Neuronal stem cell (in vitro differentiated cells): ENCODE measurements around the gene VPS50.

Experiments
- DNase-seq: peaks from one replicate; pipeline ENCODE4 v3.0.0-alpha.2; 2013; ENCODE audit warnings: low spot score
- H2AFZ ChIP-seq: one replicate; pipeline ENCODE4 v1.6.1; 2013; ENCODE audit warnings: mild to moderate bottlenecking, low read length, inconsistent platforms
- H2AK5ac ChIP-seq: 2 replicates; pipeline ENCODE4 v1.6.1; 2013; ENCODE audit warnings: low read depth, mild to moderate bottlenecking, inconsistent platforms, low read length, moderate library complexity, mixed read lengths
- H2BK120ac ChIP-seq: 2 replicates; pipeline ENCODE4 v1.6.1; 2013; ENCODE audit warnings: low read depth, mild to moderate bottlenecking, inconsistent platforms, low read length, moderate library complexity, mixed read lengths
- H2BK12ac ChIP-seq: one replicate; pipeline ENCODE4 v1.6.1; 2013; ENCODE audit warnings: low read length, inconsistent platforms
- H2BK15ac ChIP-seq: 2 replicates; pipeline ENCODE4 v1.6.1; 2013; ENCODE audit warnings: mild to moderate bottlenecking, low read length, inconsistent platforms, mixed read lengths
- H2BK5ac ChIP-seq: one replicate; pipeline ENCODE4 v1.6.1; 2013; ENCODE audit warnings: inconsistent platforms, mild to moderate bottlenecking, low read length, moderate library complexity
- H3K14ac ChIP-seq: one replicate; pipeline ENCODE4 v1.6.1; 2013; ENCODE audit warnings: low read length, inconsistent platforms
- H3K18ac ChIP-seq: 2 replicates; pipeline ENCODE4 v1.6.1; 2013; ENCODE audit warnings: low read length, inconsistent platforms
- H3K23ac ChIP-seq: 2 replicates; pipeline ENCODE4 v1.6.1; 2013; ENCODE audit warnings: low read depth, mild to moderate bottlenecking, mixed read lengths, low read length, inconsistent platforms; ENCODE audit not compliant: poor library complexity
- H3K27ac ChIP-seq: replicated peaks from 3 replicates; pipeline ENCODE4 v1.5.1; 2013; ENCODE audit warnings: low read length, inconsistent platforms
- H3K27me3 ChIP-seq, 3 experiments: 2 replicates each; pipeline ENCODE4 v1.6.1; 2013; ENCODE audit warnings: low read length in 3 of 3, mild to moderate bottlenecking in 2 of 3, inconsistent platforms in 1 of 3, low read depth in 1 of 3, mixed read lengths in 1 of 3, moderate library complexity in 1 of 3; ENCODE audit not compliant: control insufficient read depth in 3 of 3, insufficient read depth in 3 of 3
- H3K36me3 ChIP-seq, 2 donors: replicated peaks in 1 of 2; 2 replicates each; pipeline ENCODE4 v1.6.1; 2013; ENCODE audit warnings: low read length in 2 of 2; ENCODE audit not compliant: control insufficient read depth in 2 of 2, insufficient read depth in 2 of 2
- H3K4ac ChIP-seq: 2 replicates; pipeline ENCODE4 v1.6.1; 2013; ENCODE audit warnings: inconsistent platforms, mild to moderate bottlenecking, low read length, moderate library complexity
- H3K4me1 ChIP-seq, 2 donors: 1 replicate in 1 of 2; 2 replicates in 1 of 2; pipeline ENCODE4 v1.6.1; 2013; ENCODE audit warnings: low read length in 2 of 2, low read depth in 1 of 2; ENCODE audit not compliant: control insufficient read depth in 2 of 2, insufficient read depth in 1 of 2
- H3K4me2 ChIP-seq: one replicate; pipeline ENCODE4 v1.6.1; 2013; ENCODE audit warnings: mild to moderate bottlenecking, low read length, inconsistent platforms; ENCODE audit not compliant: insufficient read depth, poor library complexity, severe bottlenecking
- H3K4me3 ChIP-seq, 2 donors: 2 replicates each; pipeline ENCODE4 v1.5.1; 2013; ENCODE audit warnings: low read length in 2 of 2, mild to moderate bottlenecking in 2 of 2, inconsistent platforms in 1 of 2, moderate library complexity in 1 of 2
- H3K79me1 ChIP-seq: one replicate; pipeline ENCODE4 v1.6.1; 2013; ENCODE audit warnings: low read depth, mild to moderate bottlenecking, inconsistent platforms, low read length, moderate library complexity
- H3K9ac ChIP-seq: one replicate; pipeline ENCODE4 v1.6.1; 2013; ENCODE audit warnings: mild to moderate bottlenecking, low read depth, low read length, inconsistent platforms; ENCODE audit not compliant: poor library complexity
- H3K9me3 ChIP-seq, 2 donors: replicated peaks in 1 of 2; 2 replicates each; pipeline versions ENCODE3 to v1.6.1; 2013; ENCODE audit warnings: low read length in 2 of 2, mild to moderate bottlenecking in 2 of 2, inconsistent platforms in 1 of 2, low read depth in 1 of 2, mixed read lengths in 1 of 2, moderate library complexity in 1 of 2; ENCODE audit not compliant: control insufficient read depth in 2 of 2, insufficient read depth in 1 of 2
- H4K8ac ChIP-seq: one replicate; pipeline ENCODE4 v1.6.1; 2013; ENCODE audit warnings: low read depth, mild to moderate bottlenecking, inconsistent platforms, low read length, moderate library complexity
- H4K91ac ChIP-seq: one replicate; pipeline ENCODE4 v1.6.1; 2013; ENCODE audit warnings: low read length, low read depth, mild to moderate bottlenecking, inconsistent platforms; ENCODE audit not compliant: poor library complexity
- whole genome bisulfite sequencing, 2 donors: extraction: QIAGEN DNeasy Blood & Tissue Kit; methylation state at CpG; one replicate each; pipeline ENCODE4 v1.1.7; 2013; ENCODE audit warnings: missing lambda C conversion rate in 2 of 2, mixed read lengths in 1 of 2; ENCODE audit not compliant: insufficient read length in 2 of 2, insufficient replicate concordance in 1 of 2; ENCODE audit errors: extremely low coverage in 2 of 2; 5-methylcytosine and 5-hydroxymethylcytosine counted together

VPS50 gene

DNA sequence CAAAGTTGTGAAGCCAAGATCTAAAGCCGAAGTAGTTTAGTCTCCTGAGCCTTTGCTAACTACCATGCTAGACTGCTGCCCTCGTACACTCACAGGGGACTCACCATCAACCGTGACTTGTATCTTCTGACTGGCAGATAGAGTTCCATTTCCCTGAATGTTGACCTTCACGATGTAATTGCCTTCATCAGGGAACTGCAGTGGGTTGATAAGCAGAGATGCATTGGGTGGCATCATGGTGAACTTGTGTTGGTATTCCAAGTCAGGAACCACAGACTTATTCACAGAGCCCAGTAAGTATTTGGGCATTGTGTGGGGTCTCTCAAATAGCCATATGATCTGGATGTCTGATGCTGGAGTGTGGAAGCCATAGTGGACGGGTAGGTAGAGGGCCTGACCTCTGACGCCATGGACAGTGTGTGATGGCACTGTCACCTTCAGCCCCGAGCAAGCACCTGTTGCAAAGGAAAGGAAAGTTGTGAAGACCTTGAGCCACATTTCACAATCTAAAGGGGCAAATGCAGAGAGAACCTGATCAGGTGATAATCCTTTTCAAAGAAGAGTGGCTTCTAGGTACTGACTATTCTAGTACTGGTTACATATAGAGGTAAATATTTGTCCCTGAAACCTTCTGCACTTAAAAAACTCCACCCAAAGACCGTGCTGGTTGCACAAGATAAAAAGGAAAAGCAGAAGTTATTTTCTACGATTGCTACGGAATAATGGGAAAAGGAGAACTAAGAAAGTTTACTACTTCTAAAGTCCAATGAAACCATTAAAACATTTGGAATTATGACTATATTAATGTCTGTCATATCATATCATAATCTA lies 13.0 kb upstream of the VPS50 start:
- Histone ChIP-seq H3K9me3 (no peaks in the 10 kb centered on the region), H3K27me3 (peaks cover 0 to 46% (median 0%) of the 10 kb centered on the region in 3 experiments), H3K18ac (no peak overlapping the region), H2BK15ac (no peak overlapping the region), H3K4me1 (no peaks in the 10 kb centered on the region), H3K23ac (no peak overlapping the region), H4K91ac (no peak overlapping the region), H3K36me3 (no peaks in the 10 kb centered on the region), H3K4me2 (no peak overlapping the region), H2BK12ac (no peak overlapping the region), H3K4ac (no peak overlapping the region), H2BK120ac (no peak overlapping the region), H2AK5ac (no peak overlapping the region), H3K14ac (no peak overlapping the region), H3K9ac (no peak overlapping the region), H3K4me3 (no peak overlapping the region), H2BK5ac (no peak overlapping the region), H2AFZ (no peak overlapping the region), H4K8ac (no peak overlapping the region), H3K79me1 (no peaks in the 10 kb centered on the region), H3K27ac (no peak overlapping the region)
- WGBS, 2 donors, result no CpG with 5 or more reads among the region's 10 CpGs
- DNase-seq, result no peak

DNA sequence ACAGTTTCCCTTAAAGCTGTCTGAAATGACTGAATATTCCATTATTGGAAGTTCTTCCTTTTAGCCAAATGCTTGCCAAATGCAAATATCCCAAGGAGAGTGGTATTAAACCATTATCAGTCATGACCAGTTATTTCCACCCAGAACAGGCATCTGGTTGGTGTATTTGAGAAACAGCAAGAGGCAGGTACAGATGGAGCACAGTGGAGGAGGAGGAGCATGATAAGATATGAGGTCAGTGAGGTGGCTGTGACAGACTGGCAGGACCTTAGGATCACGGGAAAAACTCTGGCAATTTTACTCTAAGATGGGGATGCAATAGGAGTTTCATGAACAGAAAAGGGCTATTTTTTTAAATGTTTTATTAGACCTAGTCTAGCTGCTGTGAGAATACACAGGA lies 12.3 kb upstream of the VPS50 start:
- Histone ChIP-seq H2BK5ac (no peak overlapping the region), H2AFZ (no peak overlapping the region), H3K4ac (no peak overlapping the region), H3K36me3 (no peaks in the 10 kb centered on the region), H3K27ac (no peak overlapping the region), H2BK12ac (no peak overlapping the region), H3K4me3 (no peak overlapping the region), H3K4me2 (no peak overlapping the region), H4K91ac (no peak overlapping the region), H3K27me3 (peaks cover 0 to 46% (median 0%) of the 10 kb centered on the region in 3 experiments), H3K4me1 (no peaks in the 10 kb centered on the region), H3K79me1 (no peaks in the 10 kb centered on the region), H3K9ac (no peak overlapping the region), H3K14ac (no peak overlapping the region), H2AK5ac (no peak overlapping the region), H2BK120ac (no peak overlapping the region), H4K8ac (no peak overlapping the region), H3K9me3 (no peaks in the 10 kb centered on the region), H3K18ac (no peak overlapping the region), H2BK15ac (no peak overlapping the region), H3K23ac (no peak overlapping the region)
- WGBS, 2 donors, result no CpG with 5 or more reads among the region's 1 CpG
- DNase-seq, result no peak

DNA sequence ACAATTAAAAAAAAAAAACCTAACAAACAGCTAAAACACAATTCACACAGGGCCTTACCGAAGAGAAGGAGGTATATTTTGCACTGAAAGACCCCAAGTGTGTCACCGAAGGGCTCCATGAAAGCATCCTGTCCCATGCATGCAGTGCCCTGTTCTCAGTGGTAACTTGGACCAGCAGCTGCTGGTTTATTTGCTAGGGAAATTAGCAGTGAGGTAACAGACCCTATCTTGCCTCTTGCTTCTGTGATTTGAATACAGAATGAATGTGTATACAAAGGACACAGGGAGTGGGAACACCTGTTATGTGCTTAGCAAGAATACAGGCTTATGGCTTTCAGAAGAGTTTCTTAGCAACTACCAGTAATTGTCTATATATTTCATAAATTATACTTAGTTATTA lies 5.9 kb upstream of the VPS50 start, which contains the start of gene HEPACAM2:
TSS of gene HEPACAM2 (minus strand) at position 160 of the 400 bp plus-strand sequence.
- no peak within 1 kb of the TSS for H3K14ac ChIP-seq
- no peak for DNase-seq
- H3K4ac ChIP-seq, result no peak within 1 kb of the TSS
- no peaks in the 10 kb centered on the region for H3K79me1 ChIP-seq
- H3K27me3 ChIP-seq, result peaks cover 0 to 19% (median 0%) of the 10 kb centered on the region in 3 experiments
- no peak within 1 kb of the TSS for H2BK120ac ChIP-seq
- no peaks in the 10 kb centered on the region for H3K4me1 ChIP-seq
- no peak within 1 kb of the TSS for H3K18ac ChIP-seq
- no peak within 1 kb of the TSS for H3K27ac ChIP-seq
- no peak within 1 kb of the TSS for H4K8ac ChIP-seq
- H2BK5ac ChIP-seq, result no peak within 1 kb of the TSS
- H3K9ac ChIP-seq, result no peak within 1 kb of the TSS
- H2AK5ac ChIP-seq, result no peak within 1 kb of the TSS
- H3K36me3 ChIP-seq, result no peaks in the 10 kb centered on the region
- no peak within 1 kb of the TSS for H3K23ac ChIP-seq
- no peak within 1 kb of the TSS for H4K91ac ChIP-seq
- no peak within 1 kb of the TSS for H3K4me3 ChIP-seq
- WGBS, 2 donors, result no CpG with 5 or more reads among the region's 2 CpGs
- no peak within 1 kb of the TSS for H2BK15ac ChIP-seq
- H2AFZ ChIP-seq, result no peak within 1 kb of the TSS
- H3K9me3 ChIP-seq, result no peaks in the 10 kb centered on the region
- H2BK12ac ChIP-seq, result no peak within 1 kb of the TSS
- H3K4me2 ChIP-seq, result no peak within 1 kb of the TSS

DNA sequence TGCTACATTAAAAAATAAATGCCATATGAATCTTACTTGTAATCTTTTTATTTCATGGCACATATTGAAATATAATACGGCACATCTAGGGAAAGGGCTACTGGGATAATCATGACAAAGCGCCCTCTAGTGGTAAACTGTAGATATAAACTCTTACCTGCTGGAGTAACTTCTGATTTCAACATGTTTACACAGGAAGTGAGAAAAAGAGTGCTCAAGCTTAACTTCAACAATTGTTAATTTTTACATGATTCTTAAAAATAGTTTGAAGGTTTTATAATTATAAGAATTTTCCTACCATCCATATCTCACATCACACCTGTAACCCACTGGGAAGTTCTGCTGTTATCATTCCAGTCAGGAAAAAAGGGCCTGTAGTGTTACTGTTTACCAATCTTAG lies 3.9 kb upstream of the VPS50 start:
- Histone ChIP-seq H3K27me3 (peaks cover 0 to 4% (median 0%) of the 10 kb centered on the region in 3 experiments), H2BK5ac (no peak overlapping the region), H3K27ac (no peak overlapping the region), H3K4me2 (no peak overlapping the region), H2AFZ (no peak overlapping the region), H3K4ac (no peak overlapping the region), H4K91ac (no peak overlapping the region), H3K9me3 (no peaks in the 10 kb centered on the region), H2BK15ac (no peak overlapping the region), H3K14ac (no peak overlapping the region), H3K18ac (no peak overlapping the region), H3K4me1 (peaks cover 0 to 5% of the 10 kb centered on the region in 2 donors), H3K4me3 (no peak overlapping the region), H3K9ac (no peak overlapping the region), H3K79me1 (no peaks in the 10 kb centered on the region), H4K8ac (no peak overlapping the region), H2BK120ac (no peak overlapping the region), H2AK5ac (no peak overlapping the region), H3K23ac (no peak overlapping the region), H2BK12ac (no peak overlapping the region), H3K36me3 (no peaks in the 10 kb centered on the region)
- WGBS, 2 donors, result no CpG with 5 or more reads among the region's 2 CpGs
- DNase-seq, result peak; percentile 31
